PC-9 (cell line): Measurements from ENCODE around the gene ODAD4. TPM values are rescaled to one million over a fixed set of nuclear protein-coding genes. Genes with fewer than 3 reads are reported as not detected.

ENCODE experiments used
- BruUV-seq: library from RNA; stranded (reverse); fragments of 400-500 nt; replicated peaks from 2 replicates; lab custom pipeline; 2021; lab: Mats Ljungman, UMichigan
- CTCF ChIA-PET: fragments of 300-600 bp; sonication (Branson Sonifier 250); formaldehyde crosslinking; loops from one replicate; lab custom pipeline; 2022; ENCODE audit warnings: antibody characterized with exemption; lab: Charles Lee
- POLR2A ChIA-PET: fragments of 300-600 bp; sonication (Branson Sonifier 250); formaldehyde crosslinking; loops from one replicate; lab custom pipeline; 2022; ENCODE audit warnings: antibody characterized with exemption; ENCODE audit not compliant: unreplicated experiment; lab: Charles Lee
- DNase-seq, 2 experiments: peaks; one replicate each; pipeline versions ENCODE4 v3.0.0 to v3.0.0-alpha.2; 2015 to 2022; ENCODE audit warnings: mixed read lengths in 1 of 2
- H2AFZ ChIP-seq: fragments of 200-600 bp; sonication (generic); 2 replicates; pipeline ENCODE4 v1.8.1; 2017; ENCODE audit warnings: antibody characterized with exemption
- H3F3A ChIP-seq: fragments of 200-600 bp; sonication (generic); 2 replicates; pipeline ENCODE4 v1.8.1; 2017; ENCODE audit warnings: antibody characterized with exemption, mild to moderate bottlenecking, low read depth; ENCODE audit not compliant: insufficient read depth
- H3K27ac ChIP-seq: fragments of 200-600 bp; sonication (generic); 2 replicates; pipeline ENCODE4 v1.6.1; 2016; ENCODE audit warnings: mixed run types
- H3K27me3 ChIP-seq: fragments of 200-600 bp; sonication (generic); 2 replicates; pipeline ENCODE4 v1.6.1; 2016; ENCODE audit warnings: low read depth, mixed run types; ENCODE audit not compliant: insufficient read depth
- H3K36me3 ChIP-seq: fragments of 200-600 bp; sonication (generic); 2 replicates; pipeline ENCODE4 v1.6.1; 2016; ENCODE audit warnings: low read depth, mixed run types
- H3K4me1 ChIP-seq: fragments of 200-600 bp; sonication (generic); replicated peaks from 2 replicates; pipeline ENCODE4 v1.6.1; 2016; ENCODE audit warnings: mixed run types; ENCODE audit not compliant: insufficient read depth
- H3K4me2 ChIP-seq: fragments of 200-600 bp; sonication (generic); 2 replicates; pipeline ENCODE4 v1.6.1; 2017; ENCODE audit warnings: mixed run types
- H3K4me3 ChIP-seq: fragments of 200-600 bp; sonication (generic); 2 replicates; pipeline ENCODE4 v1.6.1; 2016; ENCODE audit warnings: mixed run types
- H3K79me2 ChIP-seq: fragments of 200-600 bp; sonication (generic); 2 replicates; pipeline ENCODE4 v1.6.1; 2017; ENCODE audit warnings: low read depth, mixed run types
- H3K9me2 ChIP-seq: fragments of 200-600 bp; sonication (generic); 2 replicates; pipeline ENCODE4 v1.8.1; 2017; ENCODE audit warnings: mild to moderate bottlenecking; ENCODE audit not compliant: insufficient read depth
- H3K9me3 ChIP-seq: fragments of 200-600 bp; sonication (generic); 2 replicates; pipeline ENCODE4 v1.8.1; 2016; ENCODE audit warnings: low read depth; ENCODE audit not compliant: insufficient read depth
- H4K20me1 ChIP-seq: fragments of 200-600 bp; sonication (generic); 2 replicates; pipeline ENCODE4 v1.8.1; 2017; ENCODE audit not compliant: insufficient read depth
- CTCF ChIP-seq: fragments of 200-600 bp; sonication (generic); conservative IDR thresholded peaks from 2 replicates; pipeline ENCODE4 v1.6.1; 2017; ENCODE audit warnings: mixed run types, antibody characterized with exemption, mild to moderate bottlenecking, moderate library complexity
- EZH2 ChIP-seq: fragments of 200-600 bp; sonication (generic); IDR thresholded peaks from 2 replicates; pipeline ENCODE4 v1.8.0; 2017; ENCODE audit warnings: antibody characterized with exemption, low read depth
- intact Hi-C: fragments of 100-400 bp; cut with micrococcal nuclease; formaldehyde crosslinking; loops from one replicate; pipeline ENCODE4 v1.10.0; 2022; ENCODE audit not compliant: unreplicated experiment
- total RNA-seq: library from RNA; stranded (reverse); gene quantifications from 2 replicates; pipeline ENCODE4 v1.2.3, GENCODE V29; 2021

Gene ODAD4
- total RNA-seq, 1 experiment from 2014 or later = 4.0 TPM

- H3K79me2 ChIP-seq = no peaks in the 10 kb centered on the region
- ChIA-PET CTCF (no interaction called here), POLR2A (no interaction called here)
- no TSS peak for BruUV-seq
- H3F3A ChIP-seq = peaks cover 32% of the 10 kb centered on the region
- peaks cover 25% of the 10 kb centered on the region for H3K4me1 ChIP-seq
- no peak for DNase-seq
- H3K9me2 ChIP-seq = no peaks in the 10 kb centered on the region
- TF ChIP-seq CTCF (no peak), EZH2 (no peak)
- H3K9me3 ChIP-seq = no peaks in the 10 kb centered on the region
- H3K27ac ChIP-seq = no peak overlapping the region
- intact Hi-C loops = no loop called here
- H3K27me3 ChIP-seq = no peaks in the 10 kb centered on the region
- peaks cover 57% of the 10 kb centered on the region for H4K20me1 ChIP-seq
- no peak overlapping the region for H3K4me3 ChIP-seq
- H3K4me2 ChIP-seq = no peak overlapping the region
- H3K36me3 ChIP-seq = peaks cover 61% of the 10 kb centered on the region
- no peak overlapping the region for H2AFZ ChIP-seq
Observed at GRCh38 chr17:41985919-41986318, 55.5 kb downstream of the ODAD4 start.

DNA sequence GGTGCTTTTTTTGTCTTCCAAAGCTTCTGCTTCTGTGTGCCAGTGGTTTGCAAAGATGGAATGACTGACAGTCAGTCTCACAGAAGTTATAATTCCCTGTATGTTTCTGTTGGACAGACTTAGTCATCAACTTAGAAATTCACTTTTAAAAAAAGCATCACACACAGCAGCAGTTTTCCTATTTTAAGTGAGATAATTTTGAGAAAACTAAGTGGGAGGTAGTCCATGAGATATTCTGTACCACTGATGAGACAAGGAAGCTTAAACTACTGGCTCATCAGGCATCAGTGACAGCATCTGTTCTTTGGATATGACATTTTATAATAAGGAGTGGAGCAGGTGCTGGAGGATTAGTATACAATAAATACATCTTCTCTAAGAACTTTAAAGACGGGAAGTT is 56.2 kb downstream of the ODAD4 start:
- CTCF ChIA-PET = no interaction called here
- peaks cover 39% of the 10 kb centered on the region for H3F3A ChIP-seq
- no peak for DNase-seq
- H3K27ac ChIP-seq = no peak overlapping the region
- no peaks in the 10 kb centered on the region for H3K27me3 ChIP-seq
- H3K4me3 ChIP-seq = no peak overlapping the region
- peaks cover 60% of the 10 kb centered on the region for H4K20me1 ChIP-seq
- POLR2A ChIA-PET = no interaction called here
- no peaks in the 10 kb centered on the region for H3K9me3 ChIP-seq
- no peak overlapping the region for H3K4me2 ChIP-seq
- H3K4me1 ChIP-seq = peaks cover 32% of the 10 kb centered on the region
- H2AFZ ChIP-seq = no peak overlapping the region
- H3K79me2 ChIP-seq = no peaks in the 10 kb centered on the region
- intact Hi-C loops = no loop called here
- H3K9me2 ChIP-seq = no peaks in the 10 kb centered on the region
- no TSS peak for BruUV-seq
- TF ChIP-seq EZH2 (no peak), CTCF (no peak)
- peaks cover 56% of the 10 kb centered on the region for H3K36me3 ChIP-seq

- Histone ChIP-seq H2AFZ (no peak overlapping the region), H4K20me1 (peaks cover 64% of the 10 kb centered on the region), H3F3A (peaks cover 45% of the 10 kb centered on the region), H3K36me3 (peaks cover 56% of the 10 kb centered on the region), H3K4me3 (no peak overlapping the region), H3K4me2 (no peak overlapping the region), H3K27me3 (no peaks in the 10 kb centered on the region), H3K79me2 (no peaks in the 10 kb centered on the region), H3K4me1 (peaks cover 34% of the 10 kb centered on the region), H3K9me2 (no peaks in the 10 kb centered on the region), H3K9me3 (no peaks in the 10 kb centered on the region), H3K27ac (no peak overlapping the region)
- BruUV-seq = no TSS peak
- DNase-seq = no peak
- ChIA-PET CTCF (no interaction called here), POLR2A (no interaction called here)
- intact Hi-C loops = no loop called here
- TF ChIP-seq EZH2 (no peak), CTCF (no peak)
Observed at GRCh38 chr17:41987642-41988041, 57.2 kb downstream of the ODAD4 start.
